Measurements from ENCODE around the gene VWA5B2. TPM values are rescaled to one million over a fixed set of nuclear protein-coding genes. Genes with fewer than 3 reads are reported as not detected.

The VWA5B2 gene
- 0.20 TPM for polyA plus RNA-seq

DNA sequence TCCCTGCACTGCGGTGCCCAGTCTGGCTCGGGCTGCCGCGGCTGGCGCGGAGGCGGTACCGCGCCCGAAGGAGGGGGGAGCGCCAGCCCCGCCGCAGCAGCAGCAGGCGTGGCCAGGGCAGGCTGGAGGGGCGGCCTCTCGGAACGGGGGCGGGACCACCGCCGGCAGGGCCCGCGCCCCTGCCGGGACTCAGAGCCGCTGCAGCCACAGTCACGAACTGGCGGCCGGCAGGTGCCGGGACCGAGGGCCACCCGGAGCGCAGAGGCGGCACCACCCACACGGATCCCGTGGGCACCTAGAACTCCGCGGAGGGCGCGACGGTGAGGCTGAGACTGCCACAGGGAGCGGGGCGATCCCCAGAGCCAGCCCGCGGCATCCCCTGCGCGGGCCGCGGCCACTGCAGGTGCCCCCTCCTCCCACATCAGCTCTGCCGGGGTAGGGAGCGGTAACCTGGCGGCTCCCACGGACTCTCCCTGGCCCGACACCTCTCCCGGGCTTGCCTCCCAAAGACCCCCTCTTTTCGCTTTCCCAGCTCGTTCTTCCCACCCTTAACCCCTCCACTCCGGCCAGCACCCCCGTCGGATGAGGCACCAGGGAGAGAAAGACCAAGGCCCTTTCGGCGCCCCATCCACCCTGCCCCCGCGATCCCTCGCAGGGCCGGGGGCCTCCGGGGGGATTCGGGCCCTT lies at the start of gene VWA5B2:
Gene VWA5B2 (plus strand): TSS at position 192 of the 687 bp plus-strand sequence. CDS start 944 bp downstream, outside the sequence.
- no peaks in the 10 kb centered on the region for H3K36me3 Mint-ChIP-seq
- H3K9me3 Mint-ChIP-seq: no peaks in the 10 kb centered on the region
- peaks cover 50% of the 10 kb centered on the region for H3K27me3 Mint-ChIP-seq
- H3K27ac Mint-ChIP-seq: no peak within 1 kb of the TSS
- H3K4me1 Mint-ChIP-seq: peaks cover 0 to 9% (median 3%) of the 10 kb centered on the region in 3 donors
- H3K4me3 Mint-ChIP-seq: peak within 1 kb of the TSS; percentile 33 to 88 (median 68)

DNA sequence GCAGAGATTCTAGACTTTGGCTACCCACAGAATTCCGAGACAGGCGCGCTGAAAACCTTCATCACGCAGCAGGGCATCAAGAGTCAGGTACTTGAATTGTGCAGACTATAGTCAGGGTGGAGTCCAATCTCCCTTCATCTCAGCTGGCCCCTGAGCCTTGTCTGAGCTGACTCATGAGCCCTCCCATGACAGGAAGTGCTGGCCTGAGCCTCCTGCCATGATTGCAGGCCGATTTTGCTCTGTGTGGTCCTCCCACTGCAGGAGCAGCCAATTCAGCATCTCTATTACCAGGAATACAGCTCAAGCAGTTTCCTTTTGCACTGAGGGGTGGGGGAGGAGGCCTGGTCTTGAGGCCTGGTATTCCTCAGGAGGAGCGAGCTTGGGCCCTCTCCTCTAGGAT lies 49.2 kb upstream of the VWA5B2 start:
- Mint-ChIP-seq H3K36me3 (peaks cover 9% of the 10 kb centered on the region), H3K4me1 (peaks cover 14 to 22% (median 19%) of the 10 kb centered on the region in 3 donors), H3K27me3 (no peaks in the 10 kb centered on the region), H3K4me3 (peak overlapping the region in 1 of 4 donors; percentile 96), H3K27ac (peak overlapping the region in 1 of 3 donors; percentile 45), H3K9me3 (no peaks in the 10 kb centered on the region)

GRCh38 chr3:184181596-184181995 lies 47.8 kb upstream of the VWA5B2 start:
- Mint-ChIP-seq H3K36me3 (peaks cover 9% of the 10 kb centered on the region), H3K9me3 (no peaks in the 10 kb centered on the region), H3K27ac (no peak overlapping the region), H3K4me3 (no peak overlapping the region), H3K4me1 (peaks cover 12 to 16% (median 15%) of the 10 kb centered on the region in 3 donors), H3K27me3 (no peaks in the 10 kb centered on the region)

GRCh38 chr3:184183679-184184078 lies 45.7 kb upstream of the VWA5B2 start:
- peak overlapping the region in 1 of 4 donors; percentile 78 for H3K4me3 Mint-ChIP-seq
- H3K27me3 Mint-ChIP-seq: no peaks in the 10 kb centered on the region
- H3K36me3 Mint-ChIP-seq: peaks cover 9% of the 10 kb centered on the region
- H3K4me1 Mint-ChIP-seq: peaks cover 9 to 27% (median 25%) of the 10 kb centered on the region in 3 donors
- no peaks in the 10 kb centered on the region for H3K9me3 Mint-ChIP-seq
- peak overlapping the region in 1 of 3 donors; percentile 32 for H3K27ac Mint-ChIP-seq

GRCh38 chr3:184184546-184185230 lies 44.7 kb upstream of the VWA5B2 start:
- Mint-ChIP-seq H3K27me3 (no peaks in the 10 kb centered on the region), H3K4me1 (peaks cover 11 to 27% (median 25%) of the 10 kb centered on the region in 3 donors), H3K4me3 (peak overlapping the region; percentile 98 to 99 (median 98)), H3K36me3 (peaks cover 8% of the 10 kb centered on the region), H3K9me3 (no peaks in the 10 kb centered on the region), H3K27ac (peak overlapping the region; percentile 82 to 94 (median 90))

DNA sequence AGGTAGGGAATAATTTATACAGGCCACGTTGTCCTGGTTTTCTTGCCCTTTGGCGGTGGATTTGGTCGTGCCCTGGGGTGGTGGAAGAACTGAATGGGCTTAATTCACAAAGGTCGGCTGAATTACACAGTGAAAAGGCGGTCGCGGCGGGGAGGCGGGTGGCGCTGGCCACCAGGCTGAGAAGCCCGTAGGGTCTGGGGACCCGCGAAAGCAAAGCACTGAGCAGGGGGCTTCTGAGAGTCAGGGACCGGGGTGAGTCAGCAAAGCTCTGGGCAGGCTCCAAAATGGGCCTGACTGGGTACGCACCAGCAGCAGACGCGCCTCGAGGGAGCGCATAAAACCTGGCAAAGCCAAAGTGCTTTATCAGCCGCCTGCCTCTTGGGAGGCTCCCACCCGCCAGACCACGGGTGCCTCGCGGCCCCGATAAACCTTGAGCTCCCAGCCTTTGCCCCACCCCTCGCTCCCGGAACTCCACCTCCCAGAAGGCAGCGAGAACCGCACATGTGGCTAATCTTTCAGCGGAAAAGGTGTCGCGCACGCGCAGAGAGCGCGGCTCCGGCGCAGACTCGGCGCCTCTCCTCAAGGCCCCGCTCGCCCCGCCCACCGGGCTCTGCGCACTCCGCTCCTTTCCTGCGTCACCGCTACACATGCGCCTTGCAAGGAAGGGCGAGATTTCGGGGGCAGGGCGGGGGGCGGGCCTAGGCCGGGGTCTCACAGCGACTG lies 43.8 kb upstream of the VWA5B2 start:
- Mint-ChIP-seq H3K27ac (peak overlapping the region; percentile 82 to 94 (median 90)), H3K36me3 (peaks cover 10% of the 10 kb centered on the region), H3K9me3 (no peaks in the 10 kb centered on the region), H3K4me1 (peaks cover 11 to 33% (median 25%) of the 10 kb centered on the region in 3 donors), H3K4me3 (peak overlapping the region; percentile 98 to 99 (median 98)), H3K27me3 (no peaks in the 10 kb centered on the region)

GRCh38 chr3:184186184-184186901 lies 43.0 kb upstream of the VWA5B2 start, which contains the start of gene ABCF3:
ABCF3 (plus strand) TSS chr3:184186199; CDS start chr3:184186208, 9 bp downstream.
- H3K9me3 Mint-ChIP-seq: no peaks in the 10 kb centered on the region
- H3K36me3 Mint-ChIP-seq: peaks cover 8% of the 10 kb centered on the region
- H3K27me3 Mint-ChIP-seq: no peaks in the 10 kb centered on the region
- peak within 1 kb of the TSS; percentile 98 to 99 (median 98) for H3K4me3 Mint-ChIP-seq
- H3K27ac Mint-ChIP-seq: peak within 1 kb of the TSS; percentile 82 to 94 (median 90)
- peaks cover 11 to 33% (median 25%) of the 10 kb centered on the region in 3 donors for H3K4me1 Mint-ChIP-seq

- peak overlapping the region in 2 of 3 donors; percentile 57 to 90 for H3K27ac Mint-ChIP-seq
- H3K36me3 Mint-ChIP-seq: peaks cover 8% of the 10 kb centered on the region
Observed at GRCh38 chr3:184186902-184187207, 42.5 kb upstream of the VWA5B2 start.

GRCh38 chr3:184188080-184188479 lies 41.3 kb upstream of the VWA5B2 start:
- no peaks in the 10 kb centered on the region for H3K27me3 Mint-ChIP-seq
- H3K9me3 Mint-ChIP-seq: no peaks in the 10 kb centered on the region
- peak overlapping the region in 3 of 4 donors; percentile 17 to 98 (median 29) for H3K4me3 Mint-ChIP-seq
- peaks cover 5% of the 10 kb centered on the region for H3K36me3 Mint-ChIP-seq
- H3K27ac Mint-ChIP-seq: peak overlapping the region in 1 of 3 donors; percentile 90
- peaks cover 8 to 33% (median 25%) of the 10 kb centered on the region in 3 donors for H3K4me1 Mint-ChIP-seq

More at GRCh38 chr3:184186902-184187207, 42.5 kb upstream of the VWA5B2 start:
- Mint-ChIP-seq H3K4me3 (peak overlapping the region; percentile 98 to 99 (median 98)), H3K4me1 (peaks cover 11 to 33% (median 25%) of the 10 kb centered on the region in 3 donors), H3K9me3 (no peaks in the 10 kb centered on the region), H3K27me3 (no peaks in the 10 kb centered on the region)

GRCh38 chr3:184189421-184189820 lies 40.0 kb upstream of the VWA5B2 start:
- H3K9me3 Mint-ChIP-seq: no peaks in the 10 kb centered on the region
- H3K27me3 Mint-ChIP-seq: no peaks in the 10 kb centered on the region
- H3K27ac Mint-ChIP-seq: peak overlapping the region in 1 of 3 donors; percentile 50
- H3K36me3 Mint-ChIP-seq: peaks cover 3% of the 10 kb centered on the region
- H3K4me3 Mint-ChIP-seq: peak overlapping the region in 3 of 4 donors; percentile 28 to 70 (median 32)
- peaks cover 8 to 28% (median 25%) of the 10 kb centered on the region in 3 donors for H3K4me1 Mint-ChIP-seq

DNA sequence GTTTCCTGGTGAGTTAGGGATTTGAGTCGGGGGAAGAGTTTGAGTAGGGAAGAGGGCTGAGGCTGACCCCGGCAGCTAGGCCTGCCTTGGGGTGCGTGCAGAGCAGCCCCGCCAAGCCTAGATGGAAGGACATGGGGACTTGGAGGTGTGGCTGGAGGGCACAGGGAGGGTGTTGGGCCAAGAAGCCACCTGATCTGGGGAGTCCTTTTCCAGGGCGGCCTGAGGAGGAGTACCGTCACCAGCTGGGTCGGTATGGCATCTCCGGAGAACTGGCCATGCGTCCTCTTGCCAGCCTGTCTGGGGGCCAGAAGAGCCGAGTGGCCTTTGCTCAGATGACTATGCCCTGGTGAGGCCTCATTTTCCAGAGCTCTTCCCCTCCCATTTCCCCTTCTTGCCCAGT lies 36.5 kb upstream of the VWA5B2 start:
- Mint-ChIP-seq H3K27ac (no peak overlapping the region), H3K4me3 (no peak overlapping the region)

DNA sequence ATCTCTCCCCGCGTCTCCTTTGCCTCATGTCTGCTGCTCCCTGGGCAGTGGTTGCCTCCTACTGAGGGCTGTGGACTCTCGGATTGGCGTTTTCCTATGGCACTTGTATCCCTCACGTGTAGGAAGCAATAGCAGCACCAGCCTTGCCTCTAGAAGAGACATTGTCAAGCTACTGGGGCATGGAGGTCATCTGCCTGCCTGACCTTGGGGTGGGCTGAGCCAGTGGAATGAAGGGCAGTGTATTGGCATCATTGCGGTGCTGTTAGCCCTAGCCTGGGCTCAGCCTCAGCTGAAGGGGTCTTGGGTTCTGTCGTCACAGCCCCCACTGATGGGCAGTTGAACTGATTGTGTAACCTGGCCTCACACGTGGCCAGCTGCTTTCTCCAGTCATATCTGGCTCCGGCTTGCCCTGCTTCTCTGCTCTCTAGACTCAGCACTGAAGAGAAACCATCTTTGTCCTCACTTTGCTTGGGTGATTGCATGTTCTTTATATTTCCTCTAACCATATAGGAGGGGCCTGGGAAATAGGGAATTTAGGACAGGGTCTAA lies 35.3 kb upstream of the VWA5B2 start:
- Mint-ChIP-seq H3K36me3 (peaks cover 3% of the 10 kb centered on the region), H3K9me3 (no peaks in the 10 kb centered on the region), H3K27ac (peak overlapping the region in 2 of 3 donors; percentile 4 to 16), H3K4me3 (peak overlapping the region in 1 of 4 donors; percentile 56), H3K4me1 (peaks cover 0 to 6% (median 0%) of the 10 kb centered on the region in 3 donors), H3K27me3 (no peaks in the 10 kb centered on the region)

More for the DNA sequence above, 36.5 kb upstream of the VWA5B2 start:
- Mint-ChIP-seq H3K9me3 (no peaks in the 10 kb centered on the region), H3K27me3 (no peaks in the 10 kb centered on the region), H3K36me3 (peaks cover 3% of the 10 kb centered on the region), H3K4me1 (peaks cover 3 to 8% (median 4%) of the 10 kb centered on the region in 3 donors)

DNA sequence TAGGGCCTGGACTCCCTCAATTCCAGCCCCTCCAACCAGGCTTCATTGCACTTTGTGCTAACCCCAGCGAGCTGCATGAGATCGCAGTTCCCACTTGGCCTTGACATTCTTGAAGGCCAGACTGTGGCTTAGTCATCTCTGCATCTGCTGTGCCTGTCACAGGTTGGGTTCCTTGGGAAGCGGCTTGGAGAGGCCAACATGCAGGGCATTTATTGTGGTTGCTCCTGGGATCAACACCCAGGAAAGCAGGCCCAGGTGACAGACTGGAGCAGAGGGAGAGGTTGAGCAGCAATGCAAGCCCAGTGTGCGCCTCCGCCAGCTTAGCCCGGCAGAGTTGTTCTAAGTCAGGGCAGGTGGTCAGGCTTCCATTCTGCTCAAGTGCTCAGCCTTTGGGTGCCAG lies 32.8 kb upstream of the VWA5B2 start:
- H3K4me1 Mint-ChIP-seq: no peaks in the 10 kb centered on the region
- no peak overlapping the region for H3K4me3 Mint-ChIP-seq
- H3K27ac Mint-ChIP-seq: no peak overlapping the region
- no peaks in the 10 kb centered on the region for H3K27me3 Mint-ChIP-seq
- H3K9me3 Mint-ChIP-seq: no peaks in the 10 kb centered on the region
- H3K36me3 Mint-ChIP-seq: no peaks in the 10 kb centered on the region

GRCh38 chr3:184198509-184198908 lies 30.9 kb upstream of the VWA5B2 start:
- Mint-ChIP-seq H3K27ac (no peak overlapping the region), H3K36me3 (no peaks in the 10 kb centered on the region), H3K4me1 (no peaks in the 10 kb centered on the region), H3K4me3 (no peak overlapping the region), H3K27me3 (no peaks in the 10 kb centered on the region), H3K9me3 (no peaks in the 10 kb centered on the region)
